HTERT RPE-1 (cell line): ENCODE measurements around the gene ADPRH.

Experiments used
- in situ Hi-C: fragments of 300-500 bp; cut with MboI; formaldehyde crosslinking; loops from 4 replicates; pipeline ENCODE4 v1.14.3; 2020; ENCODE audit warnings: low sequenced_read_pairs

ADPRH gene

GRCh38 chr3:119596398-119596797 is 17.1 kb downstream of the ADPRH start:
- in situ Hi-C loops = no loop called here

- in situ Hi-C loops = no loop called here
Observed at GRCh38 chr3:119597548-119598288, 18.4 kb downstream of the ADPRH start, which contains the start of gene PLA1A. TSS of gene PLA1A (plus strand) at chr3:119597885. CDS start at chr3:119597914, 29 bp downstream.

GRCh38 chr3:119598410-119599098 is 19.3 kb downstream of the ADPRH start:
- in situ Hi-C loops = no loop called here

GRCh38 chr3:119599558-119600174 is 20.4 kb downstream of the ADPRH start:
- in situ Hi-C loops = no loop called here

GRCh38 chr3:119600732-119601131 is 21.4 kb downstream of the ADPRH start:
- in situ Hi-C loops = no loop called here

- in situ Hi-C loops = no loop called here
Observed at GRCh38 chr3:119601154-119601553, 21.9 kb downstream of the ADPRH start.

- in situ Hi-C loops = no loop called here
Observed at GRCh38 chr3:119602676-119603075, 23.4 kb downstream of the ADPRH start.

- in situ Hi-C loops = no loop called here
Observed at GRCh38 chr3:119604878-119605277, 25.6 kb downstream of the ADPRH start.

- in situ Hi-C loops = no loop called here
Observed at GRCh38 chr3:119608405-119609000, 29.2 kb downstream of the ADPRH start.

- in situ Hi-C loops = no loop called here
Observed at GRCh38 chr3:119609301-119609700, 30.0 kb downstream of the ADPRH start.

GRCh38 chr3:119611664-119612063 is 32.4 kb downstream of the ADPRH start:
- in situ Hi-C loops = no loop called here

- in situ Hi-C loops = no loop called here
Observed at GRCh38 chr3:119613201-119613600, 33.9 kb downstream of the ADPRH start.

GRCh38 chr3:119613872-119614271 is 34.6 kb downstream of the ADPRH start:
- in situ Hi-C loops = no loop called here

GRCh38 chr3:119616056-119616455 is 36.8 kb downstream of the ADPRH start:
- in situ Hi-C loops = no loop called here

GRCh38 chr3:119619094-119619493 is 39.8 kb downstream of the ADPRH start:
- in situ Hi-C loops = no loop called here

- in situ Hi-C loops = no loop called here
Observed at GRCh38 chr3:119620899-119621298, 41.6 kb downstream of the ADPRH start.

GRCh38 chr3:119624002-119624720 is 44.9 kb downstream of the ADPRH start:
- in situ Hi-C loops = no loop called here

GRCh38 chr3:119625451-119626153 is 46.3 kb downstream of the ADPRH start:
- in situ Hi-C loops = no loop called here

- in situ Hi-C loops = no loop called here
Observed at GRCh38 chr3:119626196-119626595, 46.9 kb downstream of the ADPRH start.

GRCh38 chr3:119627461-119627860 is 48.2 kb downstream of the ADPRH start:
- in situ Hi-C loops = no loop called here
